Astrocyte (in vitro differentiated cells and primary cell): ENCODE results near the gene MAT2A. TPM values are rescaled to one million over a fixed set of nuclear protein-coding genes. Genes with fewer than 3 reads are reported as not detected.

Experiments
- DNase-seq: peaks from one replicate; pipeline ENCODE4 v3.0.0-alpha.2; 2010; ENCODE audit warnings: low read depth
- FAIRE-seq: peaks from 2 replicates; lab custom pipeline; 2011; peaks lifted over from hg19 to GRCh38; lab: Jason Lieb, UNC
- H2AFZ ChIP-seq: 2 replicates; pipeline ENCODE4 v1.6.0; 2012; ENCODE audit warnings: low read depth, low read length, inconsistent platforms
- H3K27ac ChIP-seq: 2 replicates; pipeline ENCODE4 v1.5.1; 2011; ENCODE audit warnings: low read depth, low read length, inconsistent platforms
- H3K27me3 ChIP-seq: 2 replicates; pipeline ENCODE4 v1.6.0; 2011; ENCODE audit warnings: low read length, inconsistent platforms; ENCODE audit not compliant: insufficient read depth
- H3K36me3 ChIP-seq: 2 replicates; pipeline ENCODE4 v1.5.1; 2011; ENCODE audit warnings: low read length, inconsistent platforms; ENCODE audit not compliant: insufficient read depth
- H3K4me1 ChIP-seq: 2 replicates; pipeline ENCODE4 v1.5.1; 2011; ENCODE audit warnings: low read length, inconsistent platforms; ENCODE audit not compliant: insufficient read depth
- H3K4me2 ChIP-seq: 2 replicates; pipeline ENCODE4 v1.6.0; 2012; ENCODE audit warnings: low read length, inconsistent platforms
- H3K4me3 ChIP-seq: 2 replicates; pipeline ENCODE4 v1.5.1; 2011; ENCODE audit warnings: low read depth, mild to moderate bottlenecking, low read length, inconsistent platforms; ENCODE audit not compliant: insufficient read depth
- H3K79me2 ChIP-seq: 2 replicates; pipeline ENCODE4 v1.6.0; 2012; ENCODE audit warnings: mild to moderate bottlenecking, low read length, inconsistent platforms; ENCODE audit not compliant: insufficient read depth
- H3K9ac ChIP-seq: 2 replicates; pipeline ENCODE4 v1.6.0; 2012; ENCODE audit warnings: mild to moderate bottlenecking, low read length, inconsistent platforms
- H3K9me3 ChIP-seq: 2 replicates; pipeline ENCODE4 v1.5.1; 2012; ENCODE audit warnings: low read depth, mild to moderate bottlenecking, low read length, inconsistent platforms; ENCODE audit not compliant: insufficient read depth
- H4K20me1 ChIP-seq: 2 replicates; pipeline ENCODE4 v1.6.0; 2012; ENCODE audit warnings: low read length, inconsistent platforms; ENCODE audit not compliant: insufficient read depth
- H3K27ac Mint-ChIP-seq: one replicate; pipeline ENCODE4 v1.8.0; 2021; ENCODE audit warnings: mild to moderate bottlenecking, mixed read lengths; ENCODE audit not compliant: unreplicated experiment
- H3K27me3 Mint-ChIP-seq: one replicate; pipeline ENCODE4 v1.8.0; 2021; ENCODE audit warnings: low read depth, mixed read lengths; ENCODE audit not compliant: unreplicated experiment
- H3K36me3 Mint-ChIP-seq: one replicate; pipeline ENCODE4 v1.8.0; 2021; ENCODE audit warnings: low read depth, mixed read lengths; ENCODE audit not compliant: unreplicated experiment
- H3K4me1 Mint-ChIP-seq: one replicate; pipeline ENCODE4 v1.8.0; 2021; ENCODE audit warnings: low read depth, mixed read lengths; ENCODE audit not compliant: unreplicated experiment
- H3K4me3 Mint-ChIP-seq: one replicate; pipeline ENCODE4 v1.8.0; 2021; ENCODE audit warnings: mild to moderate bottlenecking, moderate library complexity, mixed read lengths; ENCODE audit not compliant: unreplicated experiment
- H3K9me3 Mint-ChIP-seq: one replicate; pipeline ENCODE4 v1.8.0; 2021; ENCODE audit warnings: mild to moderate bottlenecking, mixed read lengths; ENCODE audit not compliant: unreplicated experiment
- EZH2 ChIP-seq: IDR thresholded peaks from 2 replicates; pipeline ENCODE4 v1.6.1; 2012; ENCODE audit warnings: mild to moderate bottlenecking, low read length, inconsistent platforms; ENCODE audit not compliant: insufficient read depth
- total RNA-seq: library from RNA; stranded (reverse); gene quantifications from 2 replicates; pipeline ENCODE4 v1.2.1, GENCODE V29; 2021
- TF ChIP-seq, protein P1 (sequence below): IDR thresholded peaks from 2 replicates; pipeline ENCODE4 v1.5.1; 2011; ENCODE audit warnings: low read depth, mild to moderate bottlenecking, inconsistent platforms, low read length, moderate library complexity; ENCODE audit not compliant: insufficient read depth

MAT2A gene
- total RNA-seq, 1 donor from 2014 or later: 180 TPM

- peak overlapping the region; percentile 75 for H3K9ac ChIP-seq
- no peak for FAIRE-seq
- H3K27ac Mint-ChIP-seq: peak overlapping the region; percentile 21
Observed at GRCh38 chr2:85584857-85585780, 46.2 kb downstream of the MAT2A start.

GRCh38 chr2:85585781-85586105 is 46.8 kb downstream of the MAT2A start:
- Histone ChIP-seq H3K27me3 (no peaks in the 10 kb centered on the region), H3K4me3 (no peak overlapping the region), H3K4me1 (peaks cover 29% of the 10 kb centered on the region), H3K4me2 (peak overlapping the region; percentile 92), H3K27ac (peak overlapping the region; percentile 64), H2AFZ (peak overlapping the region; percentile 33), H3K9ac (peak overlapping the region; percentile 75), H4K20me1 (no peaks in the 10 kb centered on the region), H3K9me3 (no peaks in the 10 kb centered on the region), H3K79me2 (peaks cover 2% of the 10 kb centered on the region), H3K36me3 (no peaks in the 10 kb centered on the region)
- peaks cover 7% of the 10 kb centered on the region for H3K36me3 Mint-ChIP-seq
- peak overlapping the region; percentile 20 for H3K4me3 Mint-ChIP-seq
- TF ChIP-seq, protein P1, sequence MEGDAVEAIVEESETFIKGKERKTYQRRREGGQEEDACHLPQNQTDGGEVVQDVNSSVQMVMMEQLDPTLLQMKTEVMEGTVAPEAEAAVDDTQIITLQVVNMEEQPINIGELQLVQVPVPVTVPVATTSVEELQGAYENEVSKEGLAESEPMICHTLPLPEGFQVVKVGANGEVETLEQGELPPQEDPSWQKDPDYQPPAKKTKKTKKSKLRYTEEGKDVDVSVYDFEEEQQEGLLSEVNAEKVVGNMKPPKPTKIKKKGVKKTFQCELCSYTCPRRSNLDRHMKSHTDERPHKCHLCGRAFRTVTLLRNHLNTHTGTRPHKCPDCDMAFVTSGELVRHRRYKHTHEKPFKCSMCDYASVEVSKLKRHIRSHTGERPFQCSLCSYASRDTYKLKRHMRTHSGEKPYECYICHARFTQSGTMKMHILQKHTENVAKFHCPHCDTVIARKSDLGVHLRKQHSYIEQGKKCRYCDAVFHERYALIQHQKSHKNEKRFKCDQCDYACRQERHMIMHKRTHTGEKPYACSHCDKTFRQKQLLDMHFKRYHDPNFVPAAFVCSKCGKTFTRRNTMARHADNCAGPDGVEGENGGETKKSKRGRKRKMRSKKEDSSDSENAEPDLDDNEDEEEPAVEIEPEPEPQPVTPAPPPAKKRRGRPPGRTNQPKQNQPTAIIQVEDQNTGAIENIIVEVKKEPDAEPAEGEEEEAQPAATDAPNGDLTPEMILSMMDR: no peak
- no peak for TF ChIP-seq EZH2
- H3K4me1 Mint-ChIP-seq: peaks cover 42% of the 10 kb centered on the region
- H3K9me3 Mint-ChIP-seq: no peaks in the 10 kb centered on the region
- DNase-seq (peak; percentile 86), FAIRE-seq (no peak)
- H3K27me3 Mint-ChIP-seq: peaks cover 7% of the 10 kb centered on the region
- peak overlapping the region; percentile 21 for H3K27ac Mint-ChIP-seq

More at GRCh38 chr2:85584857-85585780, 46.2 kb downstream of the MAT2A start:
- Histone ChIP-seq H3K4me2 (peak overlapping the region; percentile 92), H3K79me2 (peaks cover 2% of the 10 kb centered on the region), H3K36me3 (no peaks in the 10 kb centered on the region), H3K4me3 (peak overlapping the region; percentile 55), H2AFZ (peak overlapping the region; percentile 82), H3K27ac (peak overlapping the region; percentile 64), H4K20me1 (no peaks in the 10 kb centered on the region), H3K9me3 (no peaks in the 10 kb centered on the region), H3K4me1 (peaks cover 22% of the 10 kb centered on the region), H3K27me3 (no peaks in the 10 kb centered on the region)
- Mint-ChIP-seq H3K36me3 (peaks cover 7% of the 10 kb centered on the region), H3K27me3 (peaks cover 7% of the 10 kb centered on the region), H3K4me3 (peak overlapping the region; percentile 55), H3K9me3 (no peaks in the 10 kb centered on the region), H3K4me1 (peaks cover 36% of the 10 kb centered on the region)
- TF ChIP-seq, protein P1: no peak
- TF ChIP-seq EZH2: no peak
- DNase-seq: peak; percentile 58

GRCh38 chr2:85588236-85588635 is 49.3 kb downstream of the MAT2A start:
- peaks cover 3% of the 10 kb centered on the region for H3K9me3 Mint-ChIP-seq
- no peaks in the 10 kb centered on the region for H3K36me3 ChIP-seq
- DNase-seq (no peak), FAIRE-seq (no peak)
- H3K9me3 ChIP-seq: no peaks in the 10 kb centered on the region
- TF ChIP-seq, protein P1: no peak
- TF ChIP-seq EZH2: no peak
- peaks cover 3% of the 10 kb centered on the region for H3K36me3 Mint-ChIP-seq
- H3K4me2 ChIP-seq: no peak overlapping the region
- H3K27me3 ChIP-seq: no peaks in the 10 kb centered on the region
- H3K79me2 ChIP-seq: peaks cover 6% of the 10 kb centered on the region
- H3K27ac ChIP-seq: no peak overlapping the region
- H2AFZ ChIP-seq: no peak overlapping the region
- H4K20me1 ChIP-seq: no peaks in the 10 kb centered on the region
- peak overlapping the region; percentile 37 for H3K27ac Mint-ChIP-seq
- H3K4me1 Mint-ChIP-seq: peaks cover 53% of the 10 kb centered on the region
- peaks cover 2% of the 10 kb centered on the region for H3K27me3 Mint-ChIP-seq
- H3K4me1 ChIP-seq: peaks cover 38% of the 10 kb centered on the region
- H3K9ac ChIP-seq: no peak overlapping the region
- H3K4me3 ChIP-seq: no peak overlapping the region
- H3K4me3 Mint-ChIP-seq: no peak overlapping the region
